ENCODE data around the gene CCDC8. TPM values are rescaled to one million over a fixed set of nuclear protein-coding genes. Genes with fewer than 3 reads are reported as not detected.

CCDC8 gene
- polyA plus RNA-seq, 1 of the 3 experiments (the other 2 are of a cell fraction), result 0.03 TPM

GRCh38 chr19:46391296-46392251 is 21.8 kb downstream of the CCDC8 start:
- WGBS (ENCODE audit: low lambda C conversion rate), result 96% methylated on average over 31 of the region's 33 CpGs
- H4K20me1 ChIP-seq (ENCODE audit: insufficient read depth), result no peaks in the 10 kb centered on the region
- no peak for DNase-seq
- no peaks in the 10 kb centered on the region for H3K27me3 ChIP-seq (ENCODE audit: insufficient read depth)
- H3F3A ChIP-seq (replicated peaks; ENCODE audit: insufficient read depth), result peaks cover 3% of the 10 kb centered on the region
- H2AFZ ChIP-seq (ENCODE audit: low read depth), result no peak overlapping the region
- H3K9me2 ChIP-seq, result no peaks in the 10 kb centered on the region
- no peaks in the 10 kb centered on the region for H3K4me1 ChIP-seq (ENCODE audit: control insufficient read depth in 1 of 2, insufficient read depth in 2 of 2, low read depth in 1 of 2, low read length in 1 of 2)
- H3K36me3 ChIP-seq (replicated peaks in 1 of 2; ENCODE audit: control insufficient read depth in 1 of 2, insufficient read depth in 2 of 2, low read length in 1 of 2), result peaks cover 27 to 41% of the 10 kb centered on the region in 2 experiments
- POLR2A ChIA-PET, result interaction anchor here (1.2 kb wide), 1 partner anchor 8 kb away, joined by 3 read pairs; no protein-coding TSS in a partner anchor
- H3K4me3 ChIP-seq (ENCODE audit: low read depth in 2 of 2, low read length in 1 of 2), result no peak overlapping the region
- H3K4me2 ChIP-seq, result no peak overlapping the region
- H3K9me3 ChIP-seq, result no peaks in the 10 kb centered on the region
- TF ChIP-seq RFX5 (IDR thresholded peaks at IDR 0.05; ENCODE audit: low read length) (no peak), SMC3 (IDR thresholded peaks at IDR 0.05; ENCODE audit: low read depth, low read length) (no peak), CHD2 (IDR thresholded peaks at IDR 0.05; ENCODE audit: low read length, partially characterized antibody) (no peak)
- H3K9ac ChIP-seq, result no peak overlapping the region
- no peak overlapping the region for H3K27ac ChIP-seq (ENCODE audit: low read depth in 2 of 2, low read length in 1 of 2)
- H3K79me2 ChIP-seq (ENCODE audit: insufficient read depth), result no peaks in the 10 kb centered on the region
- CTCF ChIA-PET, result interaction anchor here (0.6 to 2.6 kb wide), 7 partner anchors 11 to 323 kb away, joined by 3 to 9 read pairs (median 4); no protein-coding TSS in a partner anchor

- Histone ChIP-seq H3K27me3 (ENCODE audit: insufficient read depth) (no peaks in the 10 kb centered on the region), H3F3A (replicated peaks; ENCODE audit: insufficient read depth) (peaks cover 3% of the 10 kb centered on the region), H3K4me2 (no peak overlapping the region), H3K36me3 (replicated peaks in 1 of 2; ENCODE audit: control insufficient read depth in 1 of 2, insufficient read depth in 2 of 2, low read length in 1 of 2) (peaks cover 27 to 41% of the 10 kb centered on the region in 2 experiments), H3K79me2 (ENCODE audit: insufficient read depth) (no peaks in the 10 kb centered on the region), H2AFZ (ENCODE audit: low read depth) (no peak overlapping the region), H4K20me1 (ENCODE audit: insufficient read depth) (no peaks in the 10 kb centered on the region), H3K9ac (no peak overlapping the region), H3K9me3 (no peaks in the 10 kb centered on the region), H3K27ac (ENCODE audit: low read depth in 2 of 2, low read length in 1 of 2) (no peak overlapping the region), H3K9me2 (no peaks in the 10 kb centered on the region), H3K4me3 (ENCODE audit: low read depth in 2 of 2, low read length in 1 of 2) (no peak overlapping the region), H3K4me1 (ENCODE audit: control insufficient read depth in 1 of 2, insufficient read depth in 2 of 2, low read depth in 1 of 2, low read length in 1 of 2) (no peaks in the 10 kb centered on the region)
- 98% methylated on average over 11 of the region's 18 CpGs for WGBS (ENCODE audit: low lambda C conversion rate)
- CTCF ChIA-PET, result interaction anchor here (0.6 to 2.6 kb wide), 4 partner anchors 9 to 122 kb away, joined by 3 to 9 read pairs (median 4); no protein-coding TSS in a partner anchor
- POLR2A ChIA-PET, result no interaction called here
- TF ChIP-seq SMC3 (IDR thresholded peaks at IDR 0.05; ENCODE audit: low read depth, low read length) (no peak), RFX5 (IDR thresholded peaks at IDR 0.05; ENCODE audit: low read length) (no peak), GABPA (IDR thresholded peaks at IDR 0.05; ENCODE audit: low read depth) (no peak), TEAD4 (IDR thresholded peaks at IDR 0.05; ENCODE audit: borderline replicate concordance, insufficient read depth) (no peak), EP300 (IDR thresholded peaks at IDR 0.05; ENCODE audit: borderline replicate concordance in 1 of 2, low read depth in 1 of 2, low read length in 1 of 2) (no peak), REST (IDR thresholded peaks at IDR 0.05; ENCODE audit: low read depth, low read length) (no peak), ELF1 (IDR thresholded peaks at IDR 0.05) (no peak), MXI1 (IDR thresholded peaks at IDR 0.05; ENCODE audit: low read depth, low read length) (no peak), IRF3 (IDR thresholded peaks at IDR 0.05; ENCODE audit: low read depth, low read length) (no peak), MAX (IDR thresholded peaks at IDR 0.05; ENCODE audit: low read depth) (no peak), TAF1 (IDR thresholded peaks at IDR 0.05; ENCODE audit: borderline replicate concordance, low read depth, low read length) (no peak), RXRA (IDR thresholded peaks at IDR 0.05; ENCODE audit: borderline replicate concordance, low read depth) (no peak), RAD21 (IDR thresholded peaks at IDR 0.05; ENCODE audit: low read length) (no peak), FOSL2 (IDR thresholded peaks at IDR 0.05; ENCODE audit: borderline replicate concordance, low read depth) (no peak), GATA2 (CRISPR knock-in tag; IDR thresholded peaks at IDR 0.05) (no peak)
- TF ChIP-seq, protein P1, sequence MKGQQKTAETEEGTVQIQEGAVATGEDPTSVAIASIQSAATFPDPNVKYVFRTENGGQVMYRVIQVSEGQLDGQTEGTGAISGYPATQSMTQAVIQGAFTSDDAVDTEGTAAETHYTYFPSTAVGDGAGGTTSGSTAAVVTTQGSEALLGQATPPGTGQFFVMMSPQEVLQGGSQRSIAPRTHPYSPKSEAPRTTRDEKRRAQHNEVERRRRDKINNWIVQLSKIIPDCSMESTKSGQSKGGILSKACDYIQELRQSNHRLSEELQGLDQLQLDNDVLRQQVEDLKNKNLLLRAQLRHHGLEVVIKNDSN (IDR thresholded peaks at IDR 0.05; ENCODE audit: borderline replicate concordance, low read depth), result no peak
- TF ChIP-seq, protein P2, sequence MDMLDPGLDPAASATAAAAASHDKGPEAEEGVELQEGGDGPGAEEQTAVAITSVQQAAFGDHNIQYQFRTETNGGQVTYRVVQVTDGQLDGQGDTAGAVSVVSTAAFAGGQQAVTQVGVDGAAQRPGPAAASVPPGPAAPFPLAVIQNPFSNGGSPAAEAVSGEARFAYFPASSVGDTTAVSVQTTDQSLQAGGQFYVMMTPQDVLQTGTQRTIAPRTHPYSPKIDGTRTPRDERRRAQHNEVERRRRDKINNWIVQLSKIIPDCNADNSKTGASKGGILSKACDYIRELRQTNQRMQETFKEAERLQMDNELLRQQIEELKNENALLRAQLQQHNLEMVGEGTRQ (IDR thresholded peaks at IDR 0.05; ENCODE audit: borderline replicate concordance, low read depth, low read length), result no peak
- DNase-seq, result no peak
These were observed 22.5 kb downstream of the CCDC8 start for GRCh38 chr19:46390866-46391265.

All from SK-N-SH (cell line).